KMS-11 (cell line): ENCODE measurements around the gene EP400.

Source experiments
- H2AFZ ChIP-seq: fragments of 200-600 bp; sonication (generic); 2 replicates; pipeline ENCODE4 v1.6.1; 2016; ENCODE audit warnings: antibody characterized with exemption, mixed run types, low read depth
- H3K27ac ChIP-seq: fragments of 200-600 bp; sonication (generic); 2 replicates; pipeline ENCODE4 v1.6.1; 2016; ENCODE audit warnings: mild to moderate bottlenecking, mixed run types
- H3K27me3 ChIP-seq: fragments of 200-600 bp; sonication (generic); 2 replicates; pipeline ENCODE4 v1.6.1; 2017; ENCODE audit warnings: mild to moderate bottlenecking, low read depth, mixed run types, moderate library complexity; ENCODE audit not compliant: insufficient read depth
- H3K36me3 ChIP-seq: fragments of 200-600 bp; sonication (generic); 2 replicates; pipeline ENCODE4 v1.6.1; 2017; ENCODE audit warnings: mild to moderate bottlenecking, mixed run types; ENCODE audit not compliant: insufficient read depth
- H3K4me1 ChIP-seq: fragments of 200-600 bp; sonication (generic); 2 replicates; pipeline ENCODE4 v1.6.1; 2016; ENCODE audit warnings: mild to moderate bottlenecking, low read depth, mixed run types; ENCODE audit not compliant: poor library complexity, severe bottlenecking
- H3K4me2 ChIP-seq: fragments of 200-600 bp; sonication (generic); 2 replicates; pipeline ENCODE4 v1.7.0; 2016; ENCODE audit warnings: mild to moderate bottlenecking, mixed run types
- H3K4me3 ChIP-seq: fragments of 200-600 bp; sonication (generic); IDR thresholded peaks from 2 replicates; pipeline ENCODE4 v1.6.1; 2017; ENCODE audit warnings: low read depth, low read length, mixed read lengths; ENCODE audit not compliant: insufficient read depth
- H3K79me2 ChIP-seq: fragments of 200-600 bp; sonication (generic); 2 replicates; pipeline ENCODE4 v1.6.1; 2016; ENCODE audit warnings: low read depth, mixed run types; ENCODE audit not compliant: insufficient read depth
- H3K9ac ChIP-seq: fragments of 200-600 bp; sonication (generic); 2 replicates; pipeline ENCODE4 v1.6.1; 2016; ENCODE audit warnings: mild to moderate bottlenecking, mixed run types
- H4K20me1 ChIP-seq: fragments of 200-600 bp; sonication (generic); 2 replicates; pipeline ENCODE4 v1.6.1; 2016; ENCODE audit warnings: mild to moderate bottlenecking, mixed run types; ENCODE audit not compliant: insufficient read depth
- TF ChIP-seq, protein P1 (sequence below): fragments of 200-600 bp; sonication (generic); conservative IDR thresholded peaks from 2 replicates; pipeline ENCODE4 v1.6.1; 2017; ENCODE audit warnings: low read depth, mild to moderate bottlenecking, antibody characterized with exemption, low read length, moderate library complexity, mixed read lengths

The EP400 gene

DNA sequence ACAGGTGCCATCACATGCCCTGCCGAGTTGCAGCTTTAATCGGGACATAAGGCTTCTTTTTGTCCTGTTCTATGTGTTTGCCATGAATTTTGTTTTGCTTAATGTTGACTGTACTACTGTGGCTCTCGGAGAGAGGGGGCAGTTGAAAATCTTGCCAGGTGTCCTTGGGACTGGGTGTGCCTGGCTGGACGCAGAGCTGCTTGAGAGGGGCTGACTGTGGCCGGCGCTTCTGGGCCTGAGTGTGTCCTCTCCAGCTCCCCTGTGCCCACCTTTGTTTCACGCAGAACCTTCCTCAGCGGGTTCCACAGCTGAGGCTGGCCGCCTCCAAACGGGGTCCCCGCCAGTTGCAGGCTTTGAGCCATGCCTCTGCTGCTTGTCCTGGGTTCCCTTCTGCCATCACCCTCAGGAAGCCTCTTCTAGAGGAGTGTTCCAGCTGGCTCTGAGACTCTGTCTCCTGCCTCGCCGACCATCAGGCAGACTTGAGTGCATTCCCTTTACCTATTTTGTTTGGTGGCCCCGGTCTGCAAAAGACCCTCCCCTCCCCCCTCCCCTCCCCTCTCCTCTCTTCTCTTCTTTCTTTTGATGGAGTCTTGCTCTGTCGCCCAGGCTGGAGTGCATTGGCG lies 144.6 kb downstream of the EP400 start:
- Histone ChIP-seq H3K4me3 (no peak overlapping the region), H3K9ac (no peak overlapping the region), H2AFZ (no peak overlapping the region), H3K4me1 (no peaks in the 10 kb centered on the region), H3K4me2 (no peak overlapping the region), H3K79me2 (no peaks in the 10 kb centered on the region), H4K20me1 (no peaks in the 10 kb centered on the region), H3K27ac (no peak overlapping the region), H3K36me3 (no peaks in the 10 kb centered on the region), H3K27me3 (no peaks in the 10 kb centered on the region)
- TF ChIP-seq, protein P1, sequence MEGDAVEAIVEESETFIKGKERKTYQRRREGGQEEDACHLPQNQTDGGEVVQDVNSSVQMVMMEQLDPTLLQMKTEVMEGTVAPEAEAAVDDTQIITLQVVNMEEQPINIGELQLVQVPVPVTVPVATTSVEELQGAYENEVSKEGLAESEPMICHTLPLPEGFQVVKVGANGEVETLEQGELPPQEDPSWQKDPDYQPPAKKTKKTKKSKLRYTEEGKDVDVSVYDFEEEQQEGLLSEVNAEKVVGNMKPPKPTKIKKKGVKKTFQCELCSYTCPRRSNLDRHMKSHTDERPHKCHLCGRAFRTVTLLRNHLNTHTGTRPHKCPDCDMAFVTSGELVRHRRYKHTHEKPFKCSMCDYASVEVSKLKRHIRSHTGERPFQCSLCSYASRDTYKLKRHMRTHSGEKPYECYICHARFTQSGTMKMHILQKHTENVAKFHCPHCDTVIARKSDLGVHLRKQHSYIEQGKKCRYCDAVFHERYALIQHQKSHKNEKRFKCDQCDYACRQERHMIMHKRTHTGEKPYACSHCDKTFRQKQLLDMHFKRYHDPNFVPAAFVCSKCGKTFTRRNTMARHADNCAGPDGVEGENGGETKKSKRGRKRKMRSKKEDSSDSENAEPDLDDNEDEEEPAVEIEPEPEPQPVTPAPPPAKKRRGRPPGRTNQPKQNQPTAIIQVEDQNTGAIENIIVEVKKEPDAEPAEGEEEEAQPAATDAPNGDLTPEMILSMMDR = no peak

DNA sequence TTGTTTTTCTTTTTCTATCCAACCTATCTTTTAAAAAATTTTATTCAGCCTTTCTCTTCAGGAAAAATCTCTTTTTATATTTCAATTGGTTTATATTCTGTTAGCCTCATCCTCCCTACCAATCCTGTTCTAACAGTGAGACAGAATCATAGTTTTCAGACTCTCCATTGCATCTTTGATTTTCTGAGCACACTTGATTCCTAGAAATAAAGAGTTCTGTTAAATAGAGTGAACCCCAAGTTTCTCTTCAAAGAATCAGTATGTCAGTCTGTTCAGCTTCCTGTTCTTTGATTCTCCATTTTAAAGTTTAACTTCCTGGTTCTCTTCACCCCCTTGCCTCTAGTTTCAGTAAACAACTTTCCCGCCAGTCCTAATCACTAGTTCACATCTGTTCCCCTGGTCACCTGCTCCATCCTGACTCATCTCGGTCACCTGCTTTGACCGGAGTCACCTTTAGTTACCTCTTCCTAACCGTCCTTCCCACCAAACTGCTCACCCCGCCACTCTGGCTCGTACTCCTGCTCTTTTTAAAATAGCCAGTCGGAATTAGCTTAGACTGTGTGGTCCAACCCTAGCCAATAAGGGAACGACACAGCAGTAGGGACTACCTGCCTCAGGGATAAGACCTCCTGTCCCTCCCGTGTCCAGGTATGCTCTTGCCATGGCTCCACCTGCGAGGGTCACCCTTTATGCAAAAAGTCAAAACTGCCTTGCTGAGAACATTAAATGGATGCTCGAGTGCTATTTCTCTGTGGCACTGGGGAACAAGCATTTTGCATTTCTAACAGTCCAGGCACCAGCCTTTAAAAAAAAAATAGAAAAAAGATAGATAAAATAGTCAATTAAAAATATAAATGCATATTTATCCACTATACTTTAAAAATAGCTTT lies 146.0 kb downstream of the EP400 start:
- TF ChIP-seq, protein P1 = no peak
- H3K27ac ChIP-seq = no peak overlapping the region
- no peaks in the 10 kb centered on the region for H4K20me1 ChIP-seq
- no peaks in the 10 kb centered on the region for H3K4me1 ChIP-seq
- no peak overlapping the region for H3K4me2 ChIP-seq
- H3K79me2 ChIP-seq = no peaks in the 10 kb centered on the region
- no peak overlapping the region for H2AFZ ChIP-seq
- no peaks in the 10 kb centered on the region for H3K27me3 ChIP-seq
- H3K36me3 ChIP-seq = no peaks in the 10 kb centered on the region
- H3K9ac ChIP-seq = no peak overlapping the region
- no peak overlapping the region for H3K4me3 ChIP-seq

DNA sequence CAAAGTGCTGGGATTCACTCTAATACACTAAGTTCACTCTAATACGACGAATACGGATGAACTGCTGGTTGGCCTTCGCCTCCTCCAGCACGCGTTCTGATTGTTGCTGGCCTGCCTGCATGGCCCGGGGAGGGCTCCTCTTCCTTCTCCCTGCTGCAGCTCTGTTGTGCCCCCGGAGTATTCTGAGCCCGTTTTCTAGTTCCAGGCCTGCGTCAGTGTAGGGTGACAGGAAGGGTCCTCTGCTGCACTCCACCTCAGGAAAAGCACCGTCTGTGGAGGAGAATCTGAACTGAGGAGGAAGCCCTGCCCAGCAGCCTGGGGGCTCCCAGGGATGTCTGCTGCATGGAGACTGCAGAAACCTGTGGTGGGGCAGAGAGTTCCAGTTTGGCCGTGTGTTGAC lies 150.0 kb downstream of the EP400 start:
- no peak overlapping the region for H3K27ac ChIP-seq
- TF ChIP-seq, protein P1 = no peak
- no peaks in the 10 kb centered on the region for H3K36me3 ChIP-seq
- H3K4me2 ChIP-seq = no peak overlapping the region
- no peaks in the 10 kb centered on the region for H3K27me3 ChIP-seq
- no peak overlapping the region for H3K4me3 ChIP-seq
- no peaks in the 10 kb centered on the region for H3K4me1 ChIP-seq
- H4K20me1 ChIP-seq = no peaks in the 10 kb centered on the region
- no peaks in the 10 kb centered on the region for H3K79me2 ChIP-seq
- no peak overlapping the region for H2AFZ ChIP-seq
- H3K9ac ChIP-seq = no peak overlapping the region

DNA sequence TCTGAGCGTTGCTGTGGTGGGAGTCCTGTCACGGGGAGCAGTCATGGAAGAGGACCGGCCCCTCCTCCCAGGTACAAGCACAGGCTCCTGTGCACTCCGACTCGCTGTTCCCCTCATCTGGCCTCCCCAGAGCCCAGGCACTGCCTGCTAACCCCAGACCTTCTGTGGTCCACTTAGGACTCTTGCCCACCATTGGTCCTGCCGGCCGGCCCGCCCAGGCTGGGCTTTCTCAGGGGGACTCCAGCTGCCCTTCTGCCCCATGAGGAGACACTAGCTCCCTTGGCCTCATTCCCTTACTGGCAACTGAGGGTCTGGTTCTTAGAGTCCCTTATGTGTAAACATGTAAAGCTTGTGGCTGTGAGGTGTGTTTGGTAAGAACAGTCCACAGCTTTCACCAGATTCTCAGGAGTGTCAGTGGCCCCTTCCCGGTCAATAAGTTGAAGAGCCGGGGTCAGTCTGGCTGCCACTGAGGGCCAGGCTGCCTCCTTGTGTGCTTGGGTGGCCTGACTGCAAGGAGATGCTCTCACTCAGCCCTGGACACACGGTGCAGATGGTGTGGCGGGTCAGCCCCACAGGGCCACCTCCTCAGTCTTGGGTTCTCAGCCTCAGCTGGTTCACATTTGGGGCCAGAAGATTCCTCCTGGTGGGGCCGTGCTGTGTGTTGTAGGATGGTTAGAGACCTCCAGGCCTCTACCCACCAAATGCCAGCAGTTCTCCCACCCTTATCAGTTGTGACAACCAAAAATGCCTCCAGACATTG lies 150.7 kb downstream of the EP400 start:
- H3K4me1 ChIP-seq = no peaks in the 10 kb centered on the region
- H2AFZ ChIP-seq = no peak overlapping the region
- no peaks in the 10 kb centered on the region for H3K27me3 ChIP-seq
- TF ChIP-seq, protein P1 = no peak
- no peak overlapping the region for H3K4me2 ChIP-seq
- no peak overlapping the region for H3K9ac ChIP-seq
- H3K4me3 ChIP-seq = no peak overlapping the region
- H3K79me2 ChIP-seq = no peaks in the 10 kb centered on the region
- no peaks in the 10 kb centered on the region for H4K20me1 ChIP-seq
- no peak overlapping the region for H3K27ac ChIP-seq
- H3K36me3 ChIP-seq = no peaks in the 10 kb centered on the region
